ENCODE results near the gene BRMS1L.
"Not testable (repeated sequence)": the region's sequence is repeated elsewhere in the genome, so short reads cannot be mapped to it uniquely, and the experiment has no call there.

BRMS1L gene

GRCh38 chr14:35821564-35822411, 4.3 kb upstream of the BRMS1L start:
- no peak for DNase-seq

GRCh38 chr14:35822501-35822900, 3.6 kb upstream of the BRMS1L start:
- DNase-seq = no peak

- not testable (repeated sequence) for DNase-seq
Measured at GRCh38 chr14:35824446-35825165, 1.5 kb upstream of the BRMS1L start.

- no peak for DNase-seq
Measured at GRCh38 chr14:35825968-35826217, 245 bp upstream of the BRMS1L start.

- DNase-seq = no peak
Measured at GRCh38 chr14:35826952-35827416, 846 bp downstream of the BRMS1L start.

- DNase-seq = no peak
Measured at GRCh38 chr14:35827678-35828472, 1.7 kb downstream of the BRMS1L start.

GRCh38 chr14:35829449-35829848, 3.3 kb downstream of the BRMS1L start:
- no peak for DNase-seq

- DNase-seq = no peak
Measured at GRCh38 chr14:35835208-35835982, 9.3 kb downstream of the BRMS1L start.

- not testable (repeated sequence) for DNase-seq
Measured at GRCh38 chr14:35841704-35842103, 15.6 kb downstream of the BRMS1L start.

GRCh38 chr14:35842245-35842644, 16.1 kb downstream of the BRMS1L start:
- not testable (repeated sequence) for DNase-seq

- DNase-seq = no peak
Measured at GRCh38 chr14:35844494-35844893, 18.4 kb downstream of the BRMS1L start.

GRCh38 chr14:35847636-35848035, 21.5 kb downstream of the BRMS1L start:
- no peak for DNase-seq

- no peak for DNase-seq
Measured at GRCh38 chr14:35849122-35849521, 23.0 kb downstream of the BRMS1L start.

GRCh38 chr14:35851823-35852222, 25.7 kb downstream of the BRMS1L start:
- no peak for DNase-seq

GRCh38 chr14:35853225-35853624, 27.1 kb downstream of the BRMS1L start:
- no peak for DNase-seq

- DNase-seq = no peak
Measured at GRCh38 chr14:35854696-35855270, 28.6 kb downstream of the BRMS1L start.

GRCh38 chr14:35855876-35856481, 29.8 kb downstream of the BRMS1L start:
- no peak for DNase-seq

GRCh38 chr14:35858521-35859209, 32.5 kb downstream of the BRMS1L start:
- no peak for DNase-seq

- no peak for DNase-seq
Measured at GRCh38 chr14:35861204-35861868, 35.2 kb downstream of the BRMS1L start.

GRCh38 chr14:35865611-35866324, 39.6 kb downstream of the BRMS1L start:
- DNase-seq = no peak

Measured in activated CD8-positive, alpha-beta memory T cell treated with anti-CD3 and anti-CD28 coated beads, Interleukin-2, amount 50 U/mL, for 4 hours (primary cell).